ENCODE data around the gene NTM.

Gene NTM

DNA sequence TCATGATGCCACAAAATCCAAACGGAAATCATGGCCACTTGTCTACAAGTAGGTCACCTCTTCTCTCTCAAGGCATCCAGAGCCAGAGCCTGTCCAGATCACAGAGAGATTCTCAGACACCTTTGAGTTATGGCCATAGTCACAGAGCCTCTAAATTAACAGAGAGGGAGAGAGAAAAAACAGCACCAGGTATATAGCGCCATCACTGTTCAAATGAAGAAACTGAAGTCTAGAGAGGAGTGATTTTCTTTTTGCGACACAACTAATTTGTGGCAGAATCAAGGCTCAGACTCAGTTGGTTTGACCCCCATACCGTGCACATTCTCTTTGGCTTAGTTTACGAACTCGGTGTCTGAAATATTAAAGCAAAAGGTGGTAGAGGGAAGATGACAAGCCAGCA is 512.9 kb downstream of the NTM start:
- Histone ChIP-seq H3K9me2 (replicated peaks; ENCODE audit: control insufficient read depth, low read length) (no peaks in the 10 kb centered on the region), H3K27me3 (ENCODE audit: control insufficient read depth, low read length) (no peaks in the 10 kb centered on the region), H3K36me3 (ENCODE audit: control insufficient read depth, low read length) (no peaks in the 10 kb centered on the region), H3K4me3 (ENCODE audit: low read length) (no peak overlapping the region), H3F3A (ENCODE audit: control insufficient read depth, insufficient read depth) (no peaks in the 10 kb centered on the region), H3K9me3 (ENCODE audit: control insufficient read depth, insufficient read depth, low read length) (no peaks in the 10 kb centered on the region), H3K4me1 (ENCODE audit: control insufficient read depth, low read length) (no peaks in the 10 kb centered on the region), H4K20me1 (ENCODE audit: control insufficient read depth, insufficient read depth, low read depth, low read length) (no peaks in the 10 kb centered on the region), H3K4me2 (ENCODE audit: low read length) (no peak overlapping the region), H3K79me2 (ENCODE audit: control insufficient read depth, low read length) (no peaks in the 10 kb centered on the region), H3K27ac (ENCODE audit: low read depth, low read length) (no peak overlapping the region)
- TF ChIP-seq, protein P1, sequence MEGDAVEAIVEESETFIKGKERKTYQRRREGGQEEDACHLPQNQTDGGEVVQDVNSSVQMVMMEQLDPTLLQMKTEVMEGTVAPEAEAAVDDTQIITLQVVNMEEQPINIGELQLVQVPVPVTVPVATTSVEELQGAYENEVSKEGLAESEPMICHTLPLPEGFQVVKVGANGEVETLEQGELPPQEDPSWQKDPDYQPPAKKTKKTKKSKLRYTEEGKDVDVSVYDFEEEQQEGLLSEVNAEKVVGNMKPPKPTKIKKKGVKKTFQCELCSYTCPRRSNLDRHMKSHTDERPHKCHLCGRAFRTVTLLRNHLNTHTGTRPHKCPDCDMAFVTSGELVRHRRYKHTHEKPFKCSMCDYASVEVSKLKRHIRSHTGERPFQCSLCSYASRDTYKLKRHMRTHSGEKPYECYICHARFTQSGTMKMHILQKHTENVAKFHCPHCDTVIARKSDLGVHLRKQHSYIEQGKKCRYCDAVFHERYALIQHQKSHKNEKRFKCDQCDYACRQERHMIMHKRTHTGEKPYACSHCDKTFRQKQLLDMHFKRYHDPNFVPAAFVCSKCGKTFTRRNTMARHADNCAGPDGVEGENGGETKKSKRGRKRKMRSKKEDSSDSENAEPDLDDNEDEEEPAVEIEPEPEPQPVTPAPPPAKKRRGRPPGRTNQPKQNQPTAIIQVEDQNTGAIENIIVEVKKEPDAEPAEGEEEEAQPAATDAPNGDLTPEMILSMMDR (IDR thresholded peaks at IDR 0.05; ENCODE audit: low read depth, low read length, poor library complexity, severe bottlenecking) = no peak
- no peak for TF ChIP-seq EZH2phosphoT487 (IDR thresholded peaks at IDR 0.05; ENCODE audit: borderline replicate concordance, low read length)

- Histone ChIP-seq H3K4me2 (ENCODE audit: low read length) (no peak overlapping the region), H3K9me3 (ENCODE audit: control insufficient read depth, insufficient read depth, low read length) (no peaks in the 10 kb centered on the region), H3F3A (ENCODE audit: control insufficient read depth, insufficient read depth) (no peaks in the 10 kb centered on the region), H3K36me3 (ENCODE audit: control insufficient read depth, low read length) (no peaks in the 10 kb centered on the region), H3K4me1 (ENCODE audit: control insufficient read depth, low read length) (0 out of 2 replicates have a peak, but pooled peaks cover 4% of the 10 kb centered on the region), H3K9me2 (replicated peaks; ENCODE audit: control insufficient read depth, low read length) (no peaks in the 10 kb centered on the region), H4K20me1 (ENCODE audit: control insufficient read depth, insufficient read depth, low read depth, low read length) (no peaks in the 10 kb centered on the region), H3K27ac (ENCODE audit: low read depth, low read length) (no peak overlapping the region), H3K27me3 (ENCODE audit: control insufficient read depth, low read length) (no peaks in the 10 kb centered on the region), H3K79me2 (ENCODE audit: control insufficient read depth, low read length) (no peaks in the 10 kb centered on the region), H3K4me3 (ENCODE audit: low read length) (no peak overlapping the region)
- TF ChIP-seq, protein P1 (IDR thresholded peaks at IDR 0.05; ENCODE audit: low read depth, low read length, poor library complexity, severe bottlenecking) = no peak
- TF ChIP-seq EZH2phosphoT487 (IDR thresholded peaks at IDR 0.05; ENCODE audit: borderline replicate concordance, low read length) = no peak
Observed at GRCh38 chr11:131884461-131885073, 514.2 kb downstream of the NTM start.

DNA sequence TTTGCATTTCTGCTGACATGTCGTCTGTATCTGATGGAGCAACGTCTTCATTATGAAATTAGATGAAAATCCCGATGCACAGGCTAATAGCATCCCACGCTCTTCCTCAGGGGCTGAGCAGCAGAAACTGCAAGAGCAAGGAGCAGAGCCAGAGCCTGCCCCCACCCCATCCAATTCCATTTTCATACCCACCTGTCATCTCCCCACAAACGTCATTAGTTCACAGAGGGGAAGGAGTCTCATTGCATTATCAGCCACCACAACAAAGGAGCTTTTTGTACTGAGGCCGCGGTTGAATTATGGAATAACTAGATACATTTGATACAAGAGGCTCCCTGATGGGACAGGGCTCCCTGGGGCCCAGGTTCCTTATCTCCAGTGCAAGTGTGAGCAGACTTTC is 515.0 kb downstream of the NTM start:
- H3K27ac ChIP-seq (ENCODE audit: low read depth, low read length) = no peak overlapping the region
- no peak overlapping the region for H3K4me3 ChIP-seq (ENCODE audit: low read length)
- no peaks in the 10 kb centered on the region for H3K79me2 ChIP-seq (ENCODE audit: control insufficient read depth, low read length)
- H3K36me3 ChIP-seq (ENCODE audit: control insufficient read depth, low read length) = no peaks in the 10 kb centered on the region
- H3K4me1 ChIP-seq (ENCODE audit: control insufficient read depth, low read length) = 0 out of 2 replicates have a peak, but pooled peaks cover 4% of the 10 kb centered on the region
- no peaks in the 10 kb centered on the region for H3F3A ChIP-seq (ENCODE audit: control insufficient read depth, insufficient read depth)
- H3K9me3 ChIP-seq (ENCODE audit: control insufficient read depth, insufficient read depth, low read length) = no peaks in the 10 kb centered on the region
- H4K20me1 ChIP-seq (ENCODE audit: control insufficient read depth, insufficient read depth, low read depth, low read length) = no peaks in the 10 kb centered on the region
- TF ChIP-seq, protein P1 (IDR thresholded peaks at IDR 0.05; ENCODE audit: low read depth, low read length, poor library complexity, severe bottlenecking) = no peak
- TF ChIP-seq EZH2phosphoT487 (IDR thresholded peaks at IDR 0.05; ENCODE audit: borderline replicate concordance, low read length) = no peak
- no peaks in the 10 kb centered on the region for H3K27me3 ChIP-seq (ENCODE audit: control insufficient read depth, low read length)
- H3K9me2 ChIP-seq (replicated peaks; ENCODE audit: control insufficient read depth, low read length) = no peaks in the 10 kb centered on the region
- no peak overlapping the region for H3K4me2 ChIP-seq (ENCODE audit: low read length)
